OCI-LY3 (cell line): ENCODE measurements around the gene CNN2.

Experiments used
- H2AFZ ChIP-seq: fragments of 200-600, 300-600 bp; shearing (Covaris generic); 2 replicates; pipeline ENCODE4 v1.6.0; 2014; ENCODE audit warnings: antibody characterized with exemption, low read depth, low read length
- H3K27ac ChIP-seq: fragments of 200-600, 300-600 bp; sonication (generic); 2 replicates; pipeline ENCODE4 v1.5.1; 2014; ENCODE audit warnings: mild to moderate bottlenecking, low read length, moderate library complexity, mixed read lengths
- H3K27me3 ChIP-seq: fragments of 200-600, 300-600 bp; sonication (generic); 2 replicates; pipeline ENCODE4 v1.6.1; 2014; ENCODE audit warnings: low read depth, low read length, mixed read lengths
- H3K36me3 ChIP-seq: fragments of 200-600, 300-600 bp; sonication (generic); replicated peaks from 2 replicates; pipeline ENCODE3; 2014; ENCODE audit warnings: low read depth, low read length, mixed read lengths
- H3K4me1 ChIP-seq: fragments of 300-600, 200-600 bp; sonication (generic); 2 replicates; pipeline ENCODE4 v1.6.1; 2014; ENCODE audit warnings: low read length, mixed read lengths
- H3K4me2 ChIP-seq: fragments of 200-600, 300-600 bp; sonication (generic); 2 replicates; pipeline ENCODE4 v1.6.1; 2014; ENCODE audit warnings: low read length, mixed read lengths
- H3K4me3 ChIP-seq: fragments of 300-600, 200-600 bp; sonication (generic); 2 replicates; pipeline ENCODE4 v1.5.1; 2014; ENCODE audit warnings: antibody characterized with exemption, mild to moderate bottlenecking, low read length, moderate library complexity
- H3K79me2 ChIP-seq: fragments of 300-600, 200-600 bp; shearing (Covaris generic); 2 replicates; pipeline ENCODE4 v1.6.1; 2014; ENCODE audit warnings: mild to moderate bottlenecking, low read length, mixed read lengths
- H3K9ac ChIP-seq: fragments of 300-600, 200-600 bp; shearing (Covaris generic); 2 replicates; pipeline ENCODE4 v1.6.0; 2014; ENCODE audit warnings: mild to moderate bottlenecking, low read length, moderate library complexity
- H3K9me3 ChIP-seq: fragments of 200-600, 300-600 bp; shearing (Covaris generic); 2 replicates; pipeline ENCODE4 v1.6.1; 2014; ENCODE audit warnings: low read length, mixed read lengths; ENCODE audit not compliant: insufficient read depth
- H4K20me1 ChIP-seq: fragments of 200-600, 300-600 bp; sonication (generic); 2 replicates; pipeline ENCODE4 v1.6.1; 2016; ENCODE audit warnings: low read length, mixed read lengths; ENCODE audit not compliant: insufficient read depth
- EZH2phosphoT487 ChIP-seq: fragments of 200-600 bp; shearing (Covaris generic); IDR thresholded peaks from 2 replicates; pipeline ENCODE4 v1.6.1; 2018; ENCODE audit warnings: antibody characterized with exemption, mixed run types, low read depth
- TF ChIP-seq, protein P1 (sequence below): fragments of 200-600, 300-600 bp; sonication (generic); IDR thresholded peaks from 2 replicates; pipeline ENCODE4 v1.5.1; 2014; ENCODE audit warnings: antibody characterized with exemption, low read length, low read depth

Gene CNN2

DNA sequence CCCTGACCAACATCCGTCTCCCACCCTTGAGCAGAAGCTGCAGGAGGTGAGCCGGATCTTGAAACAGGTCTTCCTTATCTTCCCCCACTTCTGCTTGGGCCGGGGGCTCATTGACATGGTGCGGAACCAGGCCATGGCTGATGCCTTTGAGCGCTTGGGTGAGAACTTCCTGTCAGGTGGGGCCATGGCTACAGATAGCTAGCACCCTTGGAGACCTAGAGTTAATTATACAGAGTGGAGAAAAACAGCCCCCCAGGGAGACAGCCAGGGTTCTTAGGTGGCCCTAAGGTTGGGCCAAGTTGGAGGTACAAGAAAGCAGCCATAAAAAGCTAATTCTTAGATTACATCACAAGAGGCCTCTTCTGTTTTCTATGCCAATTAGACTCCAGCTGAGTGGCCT is 31.7 kb downstream of the CNN2 start:
- Histone ChIP-seq H2AFZ (no peak overlapping the region), H3K4me2 (no peak overlapping the region), H3K9me3 (no peaks in the 10 kb centered on the region), H3K9ac (no peak overlapping the region), H3K27me3 (no peaks in the 10 kb centered on the region), H3K27ac (no peak overlapping the region), H3K36me3 (peaks cover 17% of the 10 kb centered on the region), H3K4me3 (no peak overlapping the region), H4K20me1 (no peaks in the 10 kb centered on the region), H3K79me2 (no peaks in the 10 kb centered on the region), H3K4me1 (no peaks in the 10 kb centered on the region)
- TF ChIP-seq, protein P1, sequence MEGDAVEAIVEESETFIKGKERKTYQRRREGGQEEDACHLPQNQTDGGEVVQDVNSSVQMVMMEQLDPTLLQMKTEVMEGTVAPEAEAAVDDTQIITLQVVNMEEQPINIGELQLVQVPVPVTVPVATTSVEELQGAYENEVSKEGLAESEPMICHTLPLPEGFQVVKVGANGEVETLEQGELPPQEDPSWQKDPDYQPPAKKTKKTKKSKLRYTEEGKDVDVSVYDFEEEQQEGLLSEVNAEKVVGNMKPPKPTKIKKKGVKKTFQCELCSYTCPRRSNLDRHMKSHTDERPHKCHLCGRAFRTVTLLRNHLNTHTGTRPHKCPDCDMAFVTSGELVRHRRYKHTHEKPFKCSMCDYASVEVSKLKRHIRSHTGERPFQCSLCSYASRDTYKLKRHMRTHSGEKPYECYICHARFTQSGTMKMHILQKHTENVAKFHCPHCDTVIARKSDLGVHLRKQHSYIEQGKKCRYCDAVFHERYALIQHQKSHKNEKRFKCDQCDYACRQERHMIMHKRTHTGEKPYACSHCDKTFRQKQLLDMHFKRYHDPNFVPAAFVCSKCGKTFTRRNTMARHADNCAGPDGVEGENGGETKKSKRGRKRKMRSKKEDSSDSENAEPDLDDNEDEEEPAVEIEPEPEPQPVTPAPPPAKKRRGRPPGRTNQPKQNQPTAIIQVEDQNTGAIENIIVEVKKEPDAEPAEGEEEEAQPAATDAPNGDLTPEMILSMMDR: no peak
- no peak for TF ChIP-seq EZH2phosphoT487

DNA sequence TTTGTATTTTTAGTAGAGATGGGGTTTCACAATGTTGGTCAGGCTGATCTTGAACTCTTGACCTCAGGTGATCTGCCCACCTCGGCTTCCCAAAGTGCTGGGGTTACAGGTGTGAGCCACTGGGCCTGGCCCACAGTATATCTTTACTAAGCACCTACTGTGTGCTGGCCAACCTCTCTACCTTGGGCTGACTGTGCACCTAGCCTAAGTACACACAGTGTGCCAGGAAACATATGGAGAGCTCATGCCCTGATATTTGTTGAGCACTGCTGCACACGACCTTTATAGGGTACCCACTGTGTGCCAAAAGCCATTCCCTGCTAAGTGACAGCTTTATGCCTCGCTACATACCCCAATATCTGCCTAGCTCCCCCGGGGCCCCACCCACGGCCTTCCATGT is 34.3 kb downstream of the CNN2 start:
- Histone ChIP-seq H3K9ac (no peak overlapping the region), H3K4me3 (no peak overlapping the region), H2AFZ (no peak overlapping the region), H3K9me3 (no peaks in the 10 kb centered on the region), H3K27me3 (no peaks in the 10 kb centered on the region), H4K20me1 (no peaks in the 10 kb centered on the region), H3K4me2 (no peak overlapping the region), H3K4me1 (peaks cover 4% of the 10 kb centered on the region; the same call in 1 of the 2 replicates), H3K79me2 (no peaks in the 10 kb centered on the region), H3K36me3 (peaks cover 9% of the 10 kb centered on the region), H3K27ac (no peak overlapping the region)
- TF ChIP-seq EZH2phosphoT487: no peak
- TF ChIP-seq, protein P1: no peak

DNA sequence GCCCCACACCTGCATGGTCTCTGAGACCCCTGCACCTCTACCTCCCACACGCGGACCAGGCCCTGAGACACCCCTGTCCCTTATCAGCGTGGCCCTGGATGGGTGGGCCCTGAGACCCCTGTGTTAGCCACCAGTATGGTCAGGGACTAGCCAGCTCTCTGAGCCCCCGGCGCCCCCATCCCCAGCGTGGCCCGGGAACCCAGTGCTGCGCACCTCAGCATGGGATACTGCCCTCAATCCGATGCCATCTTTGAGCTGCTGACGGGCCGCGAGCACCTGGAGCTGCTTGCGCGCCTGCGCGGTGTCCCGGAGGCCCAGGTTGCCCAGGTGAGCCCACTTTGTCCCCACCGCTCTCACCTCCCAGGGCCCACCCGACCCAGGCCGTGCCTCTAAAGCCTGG is 35.6 kb downstream of the CNN2 start:
- Histone ChIP-seq H3K4me3 (no peak overlapping the region), H3K4me2 (no peak overlapping the region), H3K9ac (no peak overlapping the region), H3K36me3 (peaks cover 3% of the 10 kb centered on the region), H3K27ac (no peak overlapping the region), H3K79me2 (no peaks in the 10 kb centered on the region), H3K4me1 (peaks cover 9% of the 10 kb centered on the region), H3K9me3 (no peaks in the 10 kb centered on the region), H3K27me3 (no peaks in the 10 kb centered on the region), H2AFZ (no peak overlapping the region), H4K20me1 (no peaks in the 10 kb centered on the region)
- TF ChIP-seq, protein P1: no peak
- TF ChIP-seq EZH2phosphoT487: no peak

DNA sequence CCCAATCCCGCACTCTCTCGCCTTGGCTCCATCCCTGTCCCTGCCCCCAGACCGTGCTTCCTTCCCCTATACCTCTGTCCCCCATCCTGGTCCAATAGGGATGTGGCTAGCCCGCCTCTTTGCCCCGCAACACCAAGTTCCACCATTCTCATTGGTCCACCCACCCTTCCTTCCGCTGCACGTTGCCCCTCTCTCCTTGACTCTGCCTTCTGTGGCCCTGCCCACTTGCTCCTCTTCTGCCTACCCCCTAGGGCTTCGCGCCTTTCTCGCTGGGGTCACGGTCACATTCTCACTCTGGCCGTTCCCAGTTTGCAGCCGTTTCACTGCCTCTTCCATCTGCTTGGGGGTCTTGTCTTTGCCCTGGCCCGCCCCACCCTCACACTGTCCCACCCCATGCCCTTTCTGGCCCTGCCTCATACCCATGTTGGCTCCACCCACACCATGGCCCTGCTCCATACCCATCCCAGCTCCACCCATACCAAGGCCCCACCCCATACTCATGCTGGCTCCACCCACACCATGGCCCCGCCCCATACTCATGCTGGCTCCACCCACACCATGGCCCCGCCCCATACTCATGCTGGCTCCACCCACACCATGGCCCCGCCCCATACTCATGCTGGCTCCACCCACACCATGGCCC is 36.1 kb downstream of the CNN2 start:
- Histone ChIP-seq H3K4me1 (peaks cover 9% of the 10 kb centered on the region), H3K27me3 (no peaks in the 10 kb centered on the region), H4K20me1 (no peaks in the 10 kb centered on the region), H3K9ac (no peak overlapping the region), H3K27ac (no peak overlapping the region), H3K4me2 (no peak overlapping the region), H3K79me2 (peaks cover 3% of the 10 kb centered on the region), H2AFZ (no peak overlapping the region), H3K9me3 (no peaks in the 10 kb centered on the region), H3K36me3 (peaks cover 3% of the 10 kb centered on the region), H3K4me3 (no peak overlapping the region)
- no peak for TF ChIP-seq EZH2phosphoT487
- TF ChIP-seq, protein P1: no peak
